Activated CD4-positive, alpha-beta memory T cell treated with anti-CD3 and anti-CD28 coated beads, Interleukin-2, amount 10 ng/mL, durations not matched to agents 7 days and 5 days (primary cell): ENCODE data around the gene PHF12. TPM values are rescaled to one million over a fixed set of nuclear protein-coding genes. Genes with fewer than 3 reads are reported as not detected.

ENCODE experiments used
- CTCF ChIA-PET: fragments of 350-600 bp; sonication (Branson Sonifier 250); formaldehyde crosslinking; loops from one replicate; lab custom pipeline; 2021; ENCODE audit warnings: antibody characterized with exemption, inconsistent platforms; lab: Charles Lee
- POLR2A ChIA-PET: fragments of 350-600 bp; sonication (Branson Sonifier 250); formaldehyde crosslinking; loops from one replicate; lab custom pipeline; 2021; ENCODE audit warnings: antibody characterized with exemption; lab: Charles Lee
- DNase-seq: peaks from one replicate; pipeline ENCODE4 v3.0.0-alpha.2; 2020
- H3K27ac Mint-ChIP-seq: one replicate; pipeline ENCODE4 v1.8.0; 2021; ENCODE audit warnings: mild to moderate bottlenecking, mixed read lengths
- H3K27me3 Mint-ChIP-seq: one replicate; pipeline ENCODE4 v1.8.0; 2021; ENCODE audit warnings: mixed read lengths
- H3K36me3 Mint-ChIP-seq: one replicate; pipeline ENCODE4 v1.8.0; 2021; ENCODE audit warnings: low read depth, mixed read lengths
- H3K4me1 Mint-ChIP-seq: one replicate; pipeline ENCODE4 v1.8.0; 2021; ENCODE audit warnings: mixed read lengths
- H3K4me3 Mint-ChIP-seq: one replicate; pipeline ENCODE4 v1.8.0; 2021; ENCODE audit warnings: mild to moderate bottlenecking, mixed read lengths
- H3K9me3 Mint-ChIP-seq: one replicate; pipeline ENCODE4 v1.8.0; 2021; ENCODE audit warnings: mixed read lengths
- total RNA-seq, 2 experiments: library from RNA; stranded (reverse); gene quantifications; one replicate each; pipeline ENCODE4 v1.2.3, GENCODE V29; 2021

The PHF12 gene
- total RNA-seq, 2 experiments from 2014 or later, result 75.6 to 78.8 TPM

- ChIA-PET CTCF (interaction anchor here (4.2 kb wide), 1 partner anchor 147 kb away, joined by 22 read pairs; no protein-coding TSS in a partner anchor), POLR2A (no interaction called here)
- no peaks in the 10 kb centered on the region for H3K9me3 Mint-ChIP-seq
- H3K27ac Mint-ChIP-seq, result no peak overlapping the region
- H3K27me3 Mint-ChIP-seq, result peaks cover 11% of the 10 kb centered on the region
- no peak for DNase-seq
- no peak overlapping the region for H3K4me3 Mint-ChIP-seq
- H3K36me3 Mint-ChIP-seq, result no peaks in the 10 kb centered on the region
- H3K4me1 Mint-ChIP-seq, result no peaks in the 10 kb centered on the region
Observed at GRCh38 chr17:28969706-28970393, 18.5 kb upstream of the PHF12 start.

GRCh38 chr17:28968914-28969295, 17.6 kb upstream of the PHF12 start:
- no peak overlapping the region for H3K4me3 Mint-ChIP-seq
- H3K4me1 Mint-ChIP-seq, result no peaks in the 10 kb centered on the region
- H3K27ac Mint-ChIP-seq, result no peak overlapping the region
- ChIA-PET CTCF (interaction anchor here (1.4 to 4.2 kb wide), 2 partner anchors 143 to 148 kb away, joined by 4 to 22 read pairs; no protein-coding TSS in a partner anchor), POLR2A (no interaction called here)
- H3K9me3 Mint-ChIP-seq, result no peaks in the 10 kb centered on the region
- no peaks in the 10 kb centered on the region for H3K36me3 Mint-ChIP-seq
- DNase-seq, result no peak
- peaks cover 13% of the 10 kb centered on the region for H3K27me3 Mint-ChIP-seq

- DNase-seq, result no peak
- ChIA-PET POLR2A (interaction anchor here (0.6 to 0.7 kb wide), 2 partner anchors 13 to 144 kb away, joined by 3 read pairs; no protein-coding TSS in a partner anchor), CTCF (interaction anchor here (1.2 to 4.2 kb wide), 3 partner anchors 144 to 181 kb away, joined by 3 to 22 read pairs (median 4); no protein-coding TSS in a partner anchor)
- H3K27ac Mint-ChIP-seq, result no peak overlapping the region
- no peaks in the 10 kb centered on the region for H3K36me3 Mint-ChIP-seq
- no peaks in the 10 kb centered on the region for H3K9me3 Mint-ChIP-seq
- no peaks in the 10 kb centered on the region for H3K4me1 Mint-ChIP-seq
- peaks cover 18% of the 10 kb centered on the region for H3K27me3 Mint-ChIP-seq
- no peak overlapping the region for H3K4me3 Mint-ChIP-seq
Observed at GRCh38 chr17:28968231-28968913, 17.1 kb upstream of the PHF12 start.

DNA sequence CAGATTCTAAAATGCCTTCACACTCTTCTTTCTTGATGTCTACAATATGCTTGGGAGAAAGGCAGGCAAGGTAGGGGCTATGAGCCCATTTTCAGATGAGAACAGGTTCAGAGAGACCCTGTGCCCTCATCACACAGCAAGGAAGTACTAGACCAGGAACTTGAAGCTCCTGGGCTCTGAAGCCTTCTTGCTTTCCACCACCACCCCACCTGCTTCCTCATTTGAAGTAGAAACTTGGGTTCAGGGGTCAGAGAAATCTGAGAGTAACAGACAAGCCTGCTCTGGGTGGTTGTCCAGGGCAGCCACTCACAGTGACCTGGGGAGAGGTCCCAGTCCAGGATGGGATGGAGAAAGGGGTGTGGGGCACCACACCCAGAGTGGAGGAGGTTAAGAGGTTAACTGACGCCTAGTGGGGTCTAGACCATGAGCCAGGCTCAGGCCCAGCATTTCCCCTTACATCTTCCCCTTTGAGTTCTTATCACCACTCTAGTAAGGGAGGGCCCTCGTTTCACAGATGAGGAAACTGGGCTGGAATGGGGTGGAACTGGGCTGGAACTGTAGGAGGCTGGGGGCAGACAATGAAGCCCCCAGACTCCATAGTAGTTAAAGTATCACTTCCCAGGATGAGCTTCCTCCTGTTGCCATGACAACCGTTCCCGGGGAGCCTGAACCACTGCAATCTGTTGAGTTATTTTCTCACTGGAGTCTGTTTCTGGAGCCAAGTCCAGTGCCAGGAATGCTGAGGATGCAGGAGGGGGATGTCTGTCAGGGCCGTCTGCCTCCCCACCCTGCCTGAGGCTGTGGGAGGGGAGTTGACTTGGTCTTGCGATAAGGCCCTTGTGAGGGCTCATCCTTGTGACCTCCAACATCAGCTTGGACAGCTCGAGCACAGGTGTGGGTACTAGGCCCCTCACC, 16.2 kb upstream of the PHF12 start:
- Mint-ChIP-seq H3K9me3 (no peaks in the 10 kb centered on the region), H3K27ac (no peak overlapping the region), H3K4me1 (no peaks in the 10 kb centered on the region), H3K4me3 (no peak overlapping the region), H3K36me3 (no peaks in the 10 kb centered on the region), H3K27me3 (peaks cover 22% of the 10 kb centered on the region)
- ChIA-PET CTCF (interaction anchor here (1.2 to 4.2 kb wide), 3 partner anchors 145 to 182 kb away, joined by 3 to 22 read pairs (median 4); no protein-coding TSS in a partner anchor), POLR2A (interaction anchor here (0.6 to 0.7 kb wide), 2 partner anchors 14 to 144 kb away, joined by 3 read pairs; no protein-coding TSS in a partner anchor)
- DNase-seq, result no peak

DNA sequence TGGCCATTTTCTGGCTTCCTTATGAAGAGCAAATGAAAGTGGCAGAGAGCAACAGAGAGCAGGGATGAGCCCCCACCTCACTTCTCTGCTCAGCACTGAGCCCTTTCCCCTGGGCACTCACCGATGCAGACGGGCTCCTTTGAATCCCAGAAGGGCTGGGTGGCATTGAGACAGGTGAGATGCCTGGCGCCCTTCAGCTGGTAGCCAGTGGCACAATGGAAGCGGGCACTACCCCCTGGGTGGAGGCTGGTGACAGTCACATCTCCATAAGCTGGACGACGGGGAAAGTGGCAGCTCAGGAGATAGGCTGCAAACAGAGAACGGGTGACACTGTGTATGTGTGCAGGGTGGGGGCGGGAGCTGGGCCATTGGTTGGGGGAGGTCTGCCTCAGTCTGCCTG, 12.5 kb upstream of the PHF12 start:
- no peak for DNase-seq
- ChIA-PET CTCF (interaction anchor here (1.8 to 5.5 kb wide), 8 partner anchors 10 to 217 kb away, joined by 5 to 236 read pairs (median 12); partner anchors contain the start of genes MYO18A and PHF12), POLR2A (interaction anchor here (0.9 to 1.2 kb wide), 2 partner anchors 153 to 176 kb away, joined by 3 read pairs; no protein-coding TSS in a partner anchor)
- no peaks in the 10 kb centered on the region for H3K4me1 Mint-ChIP-seq
- no peaks in the 10 kb centered on the region for H3K36me3 Mint-ChIP-seq
- H3K27ac Mint-ChIP-seq, result no peak overlapping the region
- peaks cover 16% of the 10 kb centered on the region for H3K27me3 Mint-ChIP-seq
- H3K4me3 Mint-ChIP-seq, result no peak overlapping the region
- no peaks in the 10 kb centered on the region for H3K9me3 Mint-ChIP-seq

DNA sequence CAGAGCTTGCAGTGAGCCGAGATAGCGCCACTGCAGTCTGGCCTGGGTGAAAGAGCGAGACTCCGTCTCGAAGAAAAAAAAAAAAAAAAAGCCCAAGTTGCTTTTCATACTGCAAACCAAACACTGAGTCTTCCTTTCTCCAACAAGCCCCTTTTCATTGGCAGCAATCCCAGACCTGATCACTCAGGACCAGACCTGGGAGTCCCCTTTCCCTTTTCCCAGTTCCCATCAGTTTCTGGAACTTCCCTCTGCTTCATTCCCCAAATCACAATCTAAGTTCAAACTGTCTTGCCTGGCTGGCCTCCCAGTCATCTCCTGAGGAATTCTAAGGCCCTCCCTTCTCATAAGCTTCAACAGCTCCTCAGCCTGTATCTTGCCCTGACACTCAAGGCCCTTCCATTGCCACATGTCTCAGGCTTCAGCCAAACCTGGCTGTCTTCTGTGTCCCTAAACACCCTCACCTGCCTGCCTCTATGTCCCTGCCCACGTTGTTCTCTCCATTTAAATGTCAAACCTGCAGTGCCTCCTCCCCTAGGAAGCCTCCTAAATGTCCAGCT, 11.8 kb upstream of the PHF12 start:
- no peak for DNase-seq
- ChIA-PET CTCF (interaction anchor here (3.4 to 5.5 kb wide), 4 partner anchors 10 to 161 kb away, joined by 14 to 236 read pairs (median 26); partner anchors contain the start of gene PHF12), POLR2A (no interaction called here)
- Mint-ChIP-seq H3K27me3 (peaks cover 16% of the 10 kb centered on the region), H3K36me3 (no peaks in the 10 kb centered on the region), H3K4me3 (no peak overlapping the region), H3K27ac (no peak overlapping the region), H3K4me1 (no peaks in the 10 kb centered on the region), H3K9me3 (no peaks in the 10 kb centered on the region)

GRCh38 chr17:28961391-28961790, 10.1 kb upstream of the PHF12 start:
- no peak overlapping the region for H3K4me3 Mint-ChIP-seq
- POLR2A ChIA-PET, result no interaction called here
- H3K27me3 Mint-ChIP-seq, result peaks cover 16% of the 10 kb centered on the region

DNA sequence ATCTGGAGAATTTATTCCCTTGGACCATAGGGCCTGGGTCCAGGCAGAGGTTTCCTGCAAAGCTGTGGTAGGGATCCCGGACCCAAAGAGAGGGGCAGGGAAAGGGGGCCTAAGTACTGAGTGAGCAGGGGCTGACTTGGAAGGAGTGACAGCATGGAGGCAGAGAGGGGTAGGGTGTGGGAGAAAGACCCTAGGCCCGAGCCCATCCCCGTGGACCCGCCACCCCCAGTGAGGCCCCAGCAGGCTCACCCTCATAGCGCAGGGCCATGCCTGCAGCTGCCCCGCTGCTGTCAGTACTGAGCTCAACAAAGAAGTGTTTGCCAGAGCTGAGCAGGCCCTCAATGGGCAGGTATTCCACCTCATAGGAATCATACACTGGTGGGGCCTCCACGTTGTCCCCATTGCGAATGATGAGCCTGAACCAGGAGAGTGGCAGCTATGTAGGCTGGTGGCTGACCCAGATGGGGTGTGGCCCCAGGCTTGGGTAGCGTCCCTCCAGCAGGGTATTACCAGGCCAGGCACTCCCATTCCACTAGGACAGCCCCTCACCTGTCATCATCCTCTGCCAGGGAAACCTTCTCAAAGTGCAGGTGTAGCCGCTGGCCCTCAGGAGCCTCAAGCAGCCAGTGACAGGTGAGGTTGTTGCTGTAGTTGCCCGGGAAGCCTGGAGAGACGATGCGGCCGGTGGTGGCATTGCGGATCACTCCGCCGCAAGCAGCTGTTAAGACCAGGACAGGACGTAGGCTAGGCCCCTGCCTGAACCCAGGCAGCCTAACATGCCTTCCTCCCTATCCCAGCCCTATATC, 9.1 kb upstream of the PHF12 start:
- H3K4me1 Mint-ChIP-seq, result no peaks in the 10 kb centered on the region
- H3K27ac Mint-ChIP-seq, result no peak overlapping the region
- H3K36me3 Mint-ChIP-seq, result no peaks in the 10 kb centered on the region
- H3K4me3 Mint-ChIP-seq, result no peak overlapping the region
- ChIA-PET POLR2A (no interaction called here), CTCF (no interaction called here)
- peaks cover 16% of the 10 kb centered on the region for H3K27me3 Mint-ChIP-seq
- DNase-seq, result no peak
- no peaks in the 10 kb centered on the region for H3K9me3 Mint-ChIP-seq

More at GRCh38 chr17:28961391-28961790, 10.1 kb upstream of the PHF12 start:
- CTCF ChIA-PET, result interaction anchor here (5.5 kb wide), 1 partner anchor 153 kb away, joined by 236 read pairs; no protein-coding TSS in a partner anchor
- no peaks in the 10 kb centered on the region for H3K4me1 Mint-ChIP-seq
- no peaks in the 10 kb centered on the region for H3K9me3 Mint-ChIP-seq
- H3K27ac Mint-ChIP-seq, result no peak overlapping the region
- DNase-seq, result no peak
- no peaks in the 10 kb centered on the region for H3K36me3 Mint-ChIP-seq

- Mint-ChIP-seq H3K27me3 (peaks cover 16% of the 10 kb centered on the region), H3K27ac (no peak overlapping the region), H3K4me3 (no peak overlapping the region), H3K36me3 (no peaks in the 10 kb centered on the region), H3K4me1 (no peaks in the 10 kb centered on the region), H3K9me3 (no peaks in the 10 kb centered on the region)
- ChIA-PET POLR2A (no interaction called here), CTCF (no interaction called here)
- no peak for DNase-seq
Observed at GRCh38 chr17:28959471-28959871, 8.2 kb upstream of the PHF12 start.

DNA sequence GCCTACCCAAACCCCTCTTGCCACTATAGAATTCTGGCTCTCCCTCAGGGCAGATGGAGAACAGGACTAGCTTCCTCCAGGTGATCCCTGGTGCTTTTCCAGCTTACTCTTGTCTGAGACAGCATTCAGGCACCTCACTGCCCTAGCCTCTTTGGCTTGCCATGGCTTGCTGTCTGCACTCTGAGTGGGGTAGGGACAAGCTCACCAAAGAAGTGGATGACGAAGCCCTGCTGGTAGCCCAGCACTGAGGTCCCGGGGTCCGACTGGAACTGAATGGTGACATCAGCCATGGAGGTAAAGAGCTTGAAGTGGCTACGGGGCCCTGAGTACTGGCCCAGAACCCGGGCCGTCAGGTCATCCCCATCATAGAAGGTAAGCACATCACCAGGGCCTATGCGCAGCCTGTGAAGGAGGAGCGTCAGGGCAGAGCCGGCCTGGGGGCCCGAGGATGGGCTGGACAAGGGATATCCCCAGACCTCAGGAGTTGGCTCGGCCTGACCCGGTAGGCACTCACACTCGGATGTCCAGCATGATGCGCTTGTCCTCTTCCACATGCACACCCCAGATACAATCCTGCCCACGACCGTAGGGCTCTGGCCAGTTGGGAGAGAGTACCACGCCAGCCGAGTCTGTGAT, 7.6 kb upstream of the PHF12 start:
- Mint-ChIP-seq H3K27me3 (peaks cover 13% of the 10 kb centered on the region), H3K36me3 (no peaks in the 10 kb centered on the region), H3K27ac (no peak overlapping the region), H3K4me3 (no peak overlapping the region), H3K4me1 (no peaks in the 10 kb centered on the region), H3K9me3 (no peaks in the 10 kb centered on the region)
- ChIA-PET POLR2A (no interaction called here), CTCF (interaction anchor here (1.0 to 1.9 kb wide), 3 partner anchors 158 to 232 kb away, joined by 3 to 7 read pairs (median 3); partner anchors contain the start of gene TLCD1)
- DNase-seq, result no peak

DNA sequence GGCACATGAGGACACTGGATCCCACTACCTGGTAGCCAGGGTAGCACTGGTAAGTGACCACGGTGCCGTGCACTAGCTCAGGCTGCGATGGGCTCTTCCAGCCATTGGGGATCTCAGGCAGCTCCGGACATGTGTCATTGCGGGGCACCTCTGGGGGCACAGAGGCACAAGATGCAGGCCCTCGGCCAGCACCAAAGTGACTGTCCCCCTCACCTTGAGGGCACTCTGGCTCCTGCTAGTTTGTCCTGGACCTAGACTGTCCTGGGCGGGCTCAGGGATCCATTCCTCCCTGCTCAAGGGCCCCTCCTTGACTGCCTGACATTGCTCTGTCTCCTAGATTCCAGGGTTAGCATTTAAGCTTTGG, 6.7 kb upstream of the PHF12 start:
- H3K4me1 Mint-ChIP-seq, result no peaks in the 10 kb centered on the region
- H3K36me3 Mint-ChIP-seq, result no peaks in the 10 kb centered on the region
- no peak for DNase-seq
- H3K4me3 Mint-ChIP-seq, result no peak overlapping the region
- peaks cover 4% of the 10 kb centered on the region for H3K27me3 Mint-ChIP-seq
- ChIA-PET CTCF (interaction anchor here (1.0 to 1.9 kb wide), 2 partner anchors 159 to 231 kb away, joined by 3 to 7 read pairs; partner anchors contain the start of gene TLCD1), POLR2A (interaction anchor here (1.0 kb wide), 1 partner anchor 9 kb away, joined by 3 read pairs; no protein-coding TSS in a partner anchor)
- no peaks in the 10 kb centered on the region for H3K9me3 Mint-ChIP-seq
- no peak overlapping the region for H3K27ac Mint-ChIP-seq
